HG02852 (cell line): ENCODE data around the gene CDPF1.
A peak's percentile ranks its signal among the peaks of the same experiment; 100 is the strongest.

Source experiments
- ATAC-seq: cut with Tn5 transposase; IDR thresholded peaks from one replicate; pipeline ENCODE4 v1.9.1; 2021; ENCODE audit warnings: mild to moderate bottlenecking, moderate library complexity; ENCODE audit not compliant: unreplicated experiment

CDPF1 gene, protein sequence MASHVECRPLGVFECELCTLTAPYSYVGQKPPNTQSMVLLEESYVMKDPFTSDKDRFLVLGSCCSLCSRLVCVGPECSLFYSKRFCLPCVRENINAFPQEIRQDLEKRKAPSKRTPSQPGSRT

DNA sequence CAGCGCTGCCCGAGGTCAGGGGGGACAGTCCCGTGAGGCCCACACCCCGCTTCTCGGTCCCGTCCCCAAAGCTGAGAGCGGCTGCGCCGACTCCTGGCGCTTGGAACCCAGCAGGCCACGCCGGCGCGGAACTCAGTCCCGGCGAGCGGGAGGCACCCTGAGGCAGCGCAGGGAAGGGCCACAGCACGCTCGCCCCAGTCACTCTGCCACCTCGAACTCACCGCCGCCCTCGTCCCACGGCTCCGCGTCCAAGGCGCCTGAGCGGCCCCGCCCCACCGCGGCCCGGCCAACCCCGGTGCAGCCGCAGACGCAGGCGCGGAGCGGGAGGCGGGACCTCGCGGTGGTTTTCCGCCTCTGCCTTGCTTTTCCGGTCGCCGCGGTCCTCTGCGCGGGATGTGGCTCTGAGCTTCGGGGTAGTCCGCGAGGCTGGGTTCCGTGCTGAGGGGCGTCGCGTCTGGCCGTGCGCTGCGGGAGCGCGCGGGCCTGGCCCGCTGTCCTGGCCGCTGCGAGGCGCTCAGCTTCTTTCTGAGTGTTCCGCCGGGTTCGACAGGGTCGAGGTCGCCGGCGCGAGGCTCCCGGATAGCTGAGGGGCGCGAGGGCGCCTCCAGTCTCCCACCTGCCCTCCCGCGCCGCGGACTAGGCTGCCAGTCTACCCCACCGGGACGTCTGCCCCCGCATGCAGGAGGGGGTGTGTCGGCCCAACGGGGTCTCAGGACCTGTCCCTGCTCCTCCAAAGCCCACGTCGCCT, at the start of gene CDPF1:
CDPF1 (minus strand) TSS at position 259 of the 748 bp plus-strand sequence. CDS start 2,009 bp downstream, outside the sequence.
- ATAC-seq: peak; percentile 83

DNA sequence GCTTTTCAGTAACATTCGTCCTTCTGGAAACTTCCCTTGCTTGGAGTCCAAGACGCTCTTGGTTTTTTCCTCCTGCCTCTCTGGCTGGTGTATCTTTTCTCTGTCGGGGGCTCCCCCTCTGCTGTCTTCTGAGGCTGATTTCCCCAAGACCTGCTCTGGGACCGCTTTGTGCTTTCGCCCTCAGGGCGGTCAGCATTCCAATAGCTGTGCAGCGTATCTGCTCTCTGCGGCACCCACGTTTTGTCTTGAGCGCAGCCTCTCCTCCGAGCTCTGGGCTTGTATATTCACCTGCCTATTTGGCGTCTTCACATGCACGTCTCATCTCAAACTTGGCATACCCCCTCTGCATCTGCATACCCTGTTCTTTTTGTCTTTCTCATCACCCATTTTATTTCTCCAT, 49.0 kb upstream of the CDPF1 start:
- ATAC-seq: no peak

DNA sequence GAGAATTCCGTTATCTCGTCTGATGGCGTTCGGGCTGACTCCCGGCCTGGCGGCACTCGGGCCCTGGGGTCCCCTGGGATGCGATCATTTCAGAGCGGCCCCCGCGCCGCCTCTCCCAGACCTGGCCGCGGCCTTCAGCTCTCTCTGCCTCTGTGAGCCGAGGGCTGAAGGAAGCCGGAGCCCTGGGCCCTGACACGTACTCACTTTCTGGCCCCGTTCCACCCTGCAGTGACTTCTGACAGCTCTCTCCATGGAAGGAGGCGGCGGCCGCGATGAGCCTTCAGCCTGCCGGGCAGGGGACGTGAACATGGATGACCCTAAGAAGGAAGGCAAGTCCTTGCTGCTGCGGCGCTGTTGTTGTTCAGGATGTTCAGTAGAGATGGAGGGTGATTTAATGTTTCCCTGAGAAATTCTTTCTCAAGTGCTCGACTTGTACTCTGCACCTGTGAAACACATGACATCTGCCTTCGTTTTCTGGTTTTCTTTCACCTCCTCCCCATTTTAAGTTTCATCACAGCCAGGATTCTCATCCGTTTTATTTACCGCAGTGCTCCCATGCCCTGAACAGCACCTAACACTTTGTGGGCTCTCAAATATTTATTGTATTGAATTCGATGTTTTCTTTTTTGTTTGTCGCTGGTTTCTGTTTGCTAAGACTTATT, 47.2 kb upstream of the CDPF1 start:
- peak; percentile 6 for ATAC-seq

DNA sequence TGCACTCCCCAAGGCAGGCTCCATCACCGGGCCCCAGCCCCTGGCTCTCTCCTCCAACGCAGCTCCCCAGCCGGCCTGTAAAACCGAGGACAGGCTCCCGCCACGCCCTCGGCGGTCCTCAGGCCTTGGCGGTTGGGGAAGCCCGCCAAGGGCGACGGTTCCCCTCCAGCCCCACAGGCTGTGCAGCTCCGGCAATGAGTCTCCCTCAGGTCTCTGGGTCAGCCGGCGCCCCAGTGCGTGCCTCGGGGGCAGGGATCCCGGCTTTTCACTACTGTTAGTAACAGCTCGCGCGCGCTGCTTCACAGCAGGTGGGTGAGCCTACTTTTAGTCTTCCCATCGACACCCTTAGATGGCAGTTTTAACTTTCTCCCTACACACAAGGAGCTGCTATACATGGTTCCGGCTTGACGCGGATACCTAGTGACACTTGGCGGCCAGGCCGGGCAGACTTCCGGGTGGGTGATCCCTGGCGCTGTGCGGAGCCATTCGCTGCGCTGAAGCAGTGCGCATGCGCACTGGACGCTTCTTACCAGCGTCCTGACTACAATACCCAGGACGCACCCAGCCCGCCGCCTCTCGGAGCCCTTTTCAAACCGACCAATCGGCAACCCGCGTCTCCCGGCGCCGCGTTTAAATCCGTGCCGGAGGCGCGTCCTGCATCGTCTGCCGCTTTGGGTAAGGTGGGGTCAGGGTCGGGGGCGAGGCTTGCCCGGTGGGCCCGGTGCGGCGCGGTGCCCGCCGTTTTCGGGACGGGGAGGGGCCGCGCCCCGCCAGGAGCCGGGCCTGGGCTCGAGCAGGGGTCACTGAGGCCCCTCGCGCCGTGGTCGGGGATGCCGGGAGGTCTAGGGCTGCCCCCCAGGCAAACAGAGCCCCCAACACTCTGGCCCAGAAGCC, 46.4 kb upstream of the CDPF1 start, which contains the start of gene GTSE1:
GTSE1 (plus strand) TSS at position 614 of the 894 bp plus-strand sequence. CDS start 531 bp downstream, outside the sequence.
- ATAC-seq: peak; percentile 90

DNA sequence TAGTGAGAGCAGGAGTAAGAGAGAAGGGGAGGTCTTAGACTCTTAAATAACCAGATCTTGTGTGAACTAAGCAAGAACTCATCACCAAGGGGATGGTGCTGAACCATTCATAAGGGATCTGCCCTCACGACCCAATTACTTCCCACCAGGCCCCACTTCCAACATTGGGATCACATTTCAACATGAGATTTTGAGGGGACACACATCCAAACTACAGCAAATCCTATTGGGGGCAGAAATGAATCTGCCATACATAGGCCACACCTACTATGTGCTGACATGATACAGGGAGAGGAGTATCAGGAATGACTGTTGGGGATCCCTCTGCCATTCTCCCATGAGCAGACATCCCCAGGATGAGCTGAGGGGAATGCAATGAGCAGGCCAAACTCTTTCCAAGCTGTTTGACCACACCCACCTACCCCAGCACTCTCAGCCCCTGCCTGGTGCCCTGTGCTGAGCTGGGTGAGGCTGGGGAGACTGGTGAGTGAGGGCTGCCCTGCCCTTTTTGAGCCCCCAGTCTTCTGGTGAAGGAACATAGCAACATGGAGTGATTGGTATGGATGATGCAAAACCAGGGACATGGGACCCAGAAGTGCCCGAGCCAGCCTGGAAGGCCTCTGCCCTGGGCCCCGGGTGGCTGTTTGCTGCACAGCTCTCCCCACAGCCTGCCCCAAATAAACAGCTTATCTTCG, 45.3 kb upstream of the CDPF1 start:
- ATAC-seq: no peak

DNA sequence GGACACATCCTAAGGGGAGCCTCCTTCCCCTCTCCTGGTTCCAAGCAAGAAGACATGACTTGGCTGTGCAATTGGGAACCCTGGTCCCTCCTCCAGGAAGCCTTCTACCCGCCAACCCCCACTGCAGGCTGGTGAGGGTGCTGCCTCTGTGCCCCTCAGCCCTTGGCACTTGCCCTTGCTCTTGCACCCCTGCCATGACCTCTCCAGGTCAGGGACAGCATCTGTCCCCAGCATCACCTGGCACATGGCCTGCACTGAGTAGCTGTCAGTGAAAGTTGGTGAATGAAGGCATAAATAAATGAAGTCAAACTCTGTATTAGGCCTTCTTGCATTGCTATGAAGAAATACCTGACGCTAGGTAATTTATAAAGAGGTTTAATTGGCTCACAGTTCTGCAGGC, 44.7 kb upstream of the CDPF1 start:
- no peak for ATAC-seq

DNA sequence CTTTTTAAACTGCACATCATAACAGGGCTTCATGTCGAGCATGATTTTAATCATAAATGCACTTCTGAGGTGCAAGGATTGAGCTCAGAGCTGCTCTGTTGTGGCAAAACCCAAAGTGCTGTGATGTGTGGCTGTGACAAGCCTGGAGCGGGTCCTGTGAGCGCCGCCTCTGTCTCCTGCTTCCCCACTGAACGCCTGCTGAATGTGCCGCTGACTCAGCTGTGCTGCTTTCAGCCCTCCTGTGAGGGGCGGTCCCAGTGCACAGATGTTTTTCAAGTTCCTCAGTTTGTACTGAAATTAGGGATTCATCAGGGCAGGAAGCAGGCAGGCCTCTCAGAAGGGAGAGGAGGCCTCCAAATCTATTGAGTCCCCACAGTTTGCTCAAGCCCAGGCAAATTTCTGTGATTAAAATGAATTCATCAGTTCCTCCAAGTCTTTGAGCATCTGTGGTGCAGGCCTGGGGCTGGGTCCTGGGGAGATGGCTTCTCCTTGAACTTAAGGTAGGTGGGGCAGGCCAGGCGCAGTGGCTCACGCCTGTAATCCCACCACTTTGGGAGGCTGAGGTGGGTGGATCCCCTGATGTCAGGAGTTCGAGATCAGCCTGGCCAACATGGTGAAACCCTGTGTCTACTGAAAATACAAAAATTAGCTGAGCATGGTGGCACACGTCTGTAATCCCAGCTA, 43.6 kb upstream of the CDPF1 start:
- no peak for ATAC-seq

DNA sequence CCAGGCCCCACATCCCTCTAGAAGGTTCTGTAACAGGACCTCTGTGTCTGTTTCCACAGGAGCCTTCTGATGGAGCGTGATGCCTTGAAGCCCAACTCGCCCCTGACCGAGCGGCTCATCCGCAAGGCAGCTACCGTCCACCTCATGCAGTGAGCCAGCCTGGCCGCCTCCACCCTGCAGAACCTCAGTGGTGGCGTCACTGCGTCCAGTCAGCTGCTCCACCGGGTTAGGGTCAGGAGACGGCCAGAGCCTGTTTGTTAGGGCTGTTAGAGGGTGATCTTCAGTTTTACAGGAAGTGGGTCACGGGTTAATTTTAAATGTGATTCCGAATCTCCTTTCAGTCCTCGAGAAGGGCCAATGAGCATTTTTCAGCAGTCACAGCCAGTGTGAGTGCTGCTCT, 42.6 kb upstream of the CDPF1 start:
- no peak for ATAC-seq

DNA sequence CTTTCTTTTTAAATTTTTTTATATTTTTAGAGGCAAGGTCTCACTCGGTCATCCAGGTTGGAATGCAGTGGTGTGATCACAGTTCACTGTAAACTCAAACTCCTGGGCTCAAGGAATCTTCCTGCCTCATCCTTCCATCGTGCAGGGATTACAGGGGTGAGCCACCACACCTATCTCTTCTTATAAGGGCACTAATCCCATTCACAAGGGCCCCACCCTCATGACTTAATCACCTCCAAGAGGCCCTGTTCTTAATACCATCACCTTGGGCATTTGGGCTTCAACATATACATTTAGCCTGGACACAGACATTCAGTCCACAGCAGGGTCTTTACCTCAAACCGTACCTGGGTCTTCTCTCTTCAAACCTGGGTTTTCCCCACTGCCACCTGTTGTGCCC, 42.1 kb upstream of the CDPF1 start:
- no peak for ATAC-seq

DNA sequence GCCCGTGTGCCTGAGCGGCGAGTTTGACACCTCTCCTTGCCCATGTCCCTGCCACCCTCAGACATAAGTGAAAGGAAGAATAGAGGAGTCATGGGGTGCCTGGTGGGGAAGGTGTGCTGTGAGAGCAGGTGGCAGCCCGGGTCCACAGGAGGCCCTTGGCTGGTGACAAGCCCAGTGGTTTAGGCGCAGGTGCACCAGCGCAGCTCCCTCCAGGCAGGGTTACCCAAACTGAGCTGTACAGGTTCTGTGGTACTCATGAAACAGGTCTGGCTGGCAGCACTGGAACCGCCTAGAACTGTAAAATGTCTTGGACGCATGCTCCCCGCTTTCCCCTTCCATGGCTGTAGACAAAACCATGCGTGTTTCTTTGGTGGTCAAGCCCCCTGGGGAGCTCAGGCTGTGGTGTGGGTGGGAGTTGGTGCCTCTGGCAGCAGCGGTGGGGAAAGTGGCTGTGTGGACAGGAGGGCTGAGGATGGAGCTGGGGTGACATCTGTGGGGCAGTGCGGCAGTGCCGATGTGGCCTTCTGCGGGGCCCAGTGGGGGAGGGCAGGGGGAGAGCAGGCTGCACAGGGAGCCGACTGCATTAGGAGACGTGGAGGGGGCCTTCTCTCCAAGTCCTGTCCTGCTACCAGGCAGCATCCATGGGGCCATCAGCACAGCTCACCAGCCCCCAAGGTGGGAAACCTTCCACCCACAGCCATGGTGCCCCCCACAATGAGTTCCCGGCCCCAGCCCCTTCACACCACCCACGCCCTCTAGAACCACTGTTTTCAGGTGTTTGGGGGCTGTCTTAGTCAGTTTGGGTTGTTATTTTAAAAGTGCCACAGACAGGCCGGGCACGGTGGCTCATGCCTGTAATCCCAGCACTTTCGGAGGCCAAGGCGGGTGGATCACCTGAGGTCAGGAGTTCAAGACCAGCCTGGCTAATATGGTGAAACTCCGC, 41.0 kb upstream of the CDPF1 start:
- no peak for ATAC-seq

DNA sequence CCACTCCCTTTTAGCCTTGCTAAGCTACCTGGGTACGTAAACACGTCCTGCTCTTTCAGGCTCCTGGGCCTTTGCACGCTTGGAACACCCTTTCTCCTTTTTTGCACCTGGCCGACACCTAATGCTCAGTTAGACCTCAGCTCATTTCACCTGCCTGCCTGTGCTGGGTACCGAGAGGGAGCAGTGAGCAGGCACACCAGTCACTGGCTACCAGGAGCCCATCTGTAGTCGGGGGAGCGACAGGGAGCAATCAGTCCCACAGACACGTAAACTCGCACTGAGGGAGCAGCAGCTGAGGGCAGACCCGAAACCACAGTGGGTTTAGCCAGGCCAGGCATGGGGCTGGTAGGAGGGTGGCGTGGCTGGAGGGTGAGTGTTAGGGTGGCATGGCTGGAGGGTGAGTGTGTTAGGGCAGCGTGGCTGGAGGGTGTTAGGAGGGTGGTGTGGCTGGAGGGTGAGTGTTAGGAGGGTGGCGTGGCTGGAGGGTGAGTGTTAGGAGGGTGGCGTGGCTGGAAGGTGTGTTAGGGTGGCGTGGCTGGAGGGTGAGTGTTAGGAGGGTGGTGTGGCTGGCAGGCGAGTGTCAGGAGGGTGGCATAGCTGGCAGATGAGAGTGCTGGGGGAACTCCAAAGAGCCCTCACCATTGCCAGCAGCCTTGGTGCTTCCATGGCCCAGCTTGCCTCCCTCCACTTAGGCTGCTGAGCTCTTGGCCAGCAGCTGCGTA, 40.2 kb upstream of the CDPF1 start:
- no peak for ATAC-seq

DNA sequence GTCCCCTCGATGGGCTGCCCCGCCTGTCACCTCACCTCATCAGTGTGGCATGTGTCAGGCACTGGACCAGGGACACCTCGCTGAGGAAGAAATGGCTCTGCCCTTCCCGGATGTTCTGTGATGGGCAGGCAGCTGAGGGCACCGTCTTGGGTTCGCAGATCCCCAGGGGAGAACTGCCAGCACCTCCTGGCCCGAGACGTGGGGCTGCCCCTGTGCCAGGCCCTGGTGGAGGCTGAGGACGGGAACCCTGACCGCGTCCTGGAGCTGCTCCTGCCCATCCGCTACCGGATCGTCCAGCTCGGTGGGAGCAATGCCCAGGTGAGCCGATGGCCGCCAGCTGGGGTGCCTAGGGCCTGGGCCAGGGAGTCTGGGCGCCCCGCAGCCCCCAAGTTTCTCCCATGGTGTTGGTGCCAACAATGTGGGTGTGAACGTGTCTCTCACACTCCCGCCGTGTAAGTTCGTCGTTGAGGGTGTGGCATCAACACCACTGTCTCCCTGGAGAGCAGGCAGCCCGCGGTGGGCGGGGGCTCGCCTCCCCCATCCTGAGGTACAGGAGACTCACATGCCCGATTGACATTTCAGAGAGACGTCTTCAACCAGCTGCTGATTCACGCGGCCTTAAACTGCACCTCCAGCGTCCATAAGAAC, 39.3 kb upstream of the CDPF1 start:
- no peak for ATAC-seq

DNA sequence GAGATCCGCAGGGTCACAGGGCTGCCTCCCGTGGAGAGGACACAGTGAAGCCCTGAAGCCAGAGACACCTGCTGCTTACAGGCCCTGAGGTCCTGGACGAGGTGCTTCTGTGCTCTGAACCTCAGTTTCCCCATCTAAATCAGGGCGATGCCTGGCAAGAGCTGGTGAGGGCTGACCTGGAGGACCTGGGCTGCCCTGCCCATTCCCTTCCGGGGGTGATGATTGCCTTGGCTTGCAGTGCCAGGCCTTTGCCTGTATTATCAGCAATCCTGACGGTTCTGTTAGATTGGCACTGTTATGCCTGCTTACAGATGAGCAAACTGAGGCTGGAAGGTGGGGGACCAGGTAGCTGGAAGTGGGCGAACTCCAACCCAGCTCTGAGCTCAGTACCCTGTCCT, 38.8 kb upstream of the CDPF1 start:
- ATAC-seq: no peak

DNA sequence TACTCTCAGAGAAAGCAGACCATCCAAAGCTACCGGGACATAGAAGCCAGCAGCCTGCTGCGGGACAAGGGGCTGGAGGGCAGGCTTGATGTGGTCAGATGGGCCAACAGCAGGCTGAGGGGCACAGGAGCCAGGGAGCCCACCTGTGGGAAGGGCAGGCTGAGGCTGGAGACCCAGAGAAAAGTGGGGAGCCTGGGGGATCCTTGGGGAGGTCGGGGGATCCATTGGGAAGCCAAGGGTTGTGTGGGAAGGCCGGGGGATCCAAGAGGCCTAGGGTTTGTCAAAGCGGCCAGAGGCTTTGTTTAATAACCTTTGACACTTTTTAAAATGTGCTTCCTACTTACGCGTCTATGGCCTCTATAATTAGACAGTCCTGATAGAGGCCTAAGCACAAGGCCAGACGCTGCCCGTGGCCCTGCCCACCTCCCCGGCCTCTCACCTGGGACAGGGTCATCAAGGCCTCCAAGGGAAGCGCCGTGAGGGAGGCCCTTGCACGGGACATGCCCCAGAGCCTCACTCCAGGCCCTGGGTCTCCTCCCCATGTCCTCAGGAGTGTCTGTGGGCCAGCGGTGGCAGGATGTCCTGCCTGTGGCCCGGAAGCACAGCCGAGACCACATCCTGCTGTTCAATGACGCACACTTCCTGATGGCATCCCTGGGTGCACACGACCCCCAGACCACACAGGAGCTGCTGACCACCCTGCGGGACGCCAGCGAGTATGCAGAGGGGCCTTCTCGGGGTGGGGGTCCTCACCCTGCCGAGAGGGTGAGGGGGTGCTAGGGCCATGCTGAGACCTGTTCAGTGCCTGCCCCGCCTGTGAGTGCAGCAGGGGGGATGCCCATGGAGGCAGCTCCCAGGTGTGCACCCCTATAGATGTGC, 38.0 kb upstream of the CDPF1 start:
- ATAC-seq: peak; percentile 66

DNA sequence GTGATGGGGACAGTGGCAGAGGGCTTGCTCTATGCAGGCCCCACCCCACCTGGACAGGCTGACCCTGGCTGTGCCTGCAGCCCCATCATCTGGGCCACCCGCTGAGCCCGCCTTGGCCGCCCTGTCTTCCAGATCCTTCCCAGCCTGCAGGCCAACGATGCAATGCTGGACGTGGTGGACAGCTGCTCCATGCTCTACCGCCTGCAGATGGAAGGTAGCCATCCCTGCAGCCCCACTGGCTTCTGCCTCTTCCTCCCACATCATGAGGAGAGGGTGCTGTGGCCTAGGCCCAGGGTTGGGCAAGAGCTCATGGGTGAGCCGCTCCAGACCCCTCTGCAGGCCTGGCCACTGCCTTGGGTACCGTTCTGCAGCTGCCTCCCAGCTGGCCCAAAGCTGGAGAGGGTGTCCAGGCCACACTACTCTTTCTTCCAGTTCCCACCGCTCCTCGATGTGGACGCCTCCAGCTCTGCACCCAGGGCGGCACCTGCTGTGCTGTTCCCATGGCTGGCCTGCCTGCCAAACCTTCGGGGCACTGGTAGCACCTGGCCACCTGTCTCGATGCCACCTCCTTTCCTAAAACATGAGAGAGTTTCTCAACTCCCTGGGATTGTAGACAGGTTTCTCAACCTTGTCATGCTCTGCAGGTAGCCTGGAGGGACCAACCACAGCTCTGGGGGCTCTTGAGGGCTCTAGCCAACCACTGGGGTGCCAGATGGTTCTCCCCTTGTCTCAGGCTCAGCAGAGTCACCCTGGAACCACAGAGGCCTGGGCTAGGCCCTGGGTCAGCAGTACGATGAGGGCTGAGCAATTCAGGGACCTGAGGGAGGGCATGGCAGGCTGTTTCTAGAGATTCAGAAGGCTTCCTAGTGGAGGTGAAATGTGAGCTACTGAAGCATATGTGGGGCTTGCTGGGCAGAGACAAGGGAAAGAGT, 37.1 kb upstream of the CDPF1 start:
- no peak for ATAC-seq

DNA sequence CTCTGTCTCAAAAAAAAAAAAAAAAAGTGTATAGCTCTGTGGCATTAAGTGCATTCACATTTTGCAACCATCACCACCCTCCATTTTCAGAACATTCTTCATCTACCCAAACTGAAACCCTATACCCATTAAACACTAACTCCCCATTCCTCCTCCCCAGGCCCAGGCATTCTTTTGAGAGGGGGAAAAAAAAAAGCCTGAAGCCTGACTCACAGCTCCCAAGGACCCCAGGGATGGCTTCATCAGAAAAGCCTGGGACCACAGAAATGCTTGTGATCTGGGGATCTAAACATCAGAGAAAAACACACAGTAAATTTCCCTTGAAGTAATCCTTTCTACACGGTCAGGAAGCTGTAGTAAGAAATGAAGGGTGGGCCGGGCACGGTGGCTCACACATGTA, 35.9 kb upstream of the CDPF1 start:
- ATAC-seq: no peak
